NCI-H69 (cell line): ENCODE results near the gene ABRAXAS1.

Experiments used
- DNase-seq: peaks from one replicate; lab custom pipeline; 2025; lab: John Stamatoyannopoulos, UW

Gene ABRAXAS1

DNA sequence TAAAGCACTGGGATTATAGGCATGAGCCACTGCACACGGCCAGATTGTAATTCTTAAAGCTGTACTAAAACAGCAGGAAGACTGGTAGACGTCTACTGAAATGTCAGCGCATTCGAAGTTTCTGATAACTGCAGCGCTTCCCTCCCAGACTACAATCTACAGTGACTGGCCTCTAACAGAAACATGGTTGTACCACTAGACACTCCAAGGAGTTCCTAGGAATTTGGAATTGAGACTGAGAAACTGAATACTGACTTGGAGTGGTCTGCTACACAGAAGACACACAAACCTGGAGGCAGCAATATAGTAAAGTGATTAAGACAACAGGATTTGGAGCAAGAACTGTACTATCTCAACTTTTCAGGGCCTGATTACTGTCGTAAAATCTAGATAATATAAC is 30.2 kb downstream of the ABRAXAS1 start:
- no peak for DNase-seq

DNA sequence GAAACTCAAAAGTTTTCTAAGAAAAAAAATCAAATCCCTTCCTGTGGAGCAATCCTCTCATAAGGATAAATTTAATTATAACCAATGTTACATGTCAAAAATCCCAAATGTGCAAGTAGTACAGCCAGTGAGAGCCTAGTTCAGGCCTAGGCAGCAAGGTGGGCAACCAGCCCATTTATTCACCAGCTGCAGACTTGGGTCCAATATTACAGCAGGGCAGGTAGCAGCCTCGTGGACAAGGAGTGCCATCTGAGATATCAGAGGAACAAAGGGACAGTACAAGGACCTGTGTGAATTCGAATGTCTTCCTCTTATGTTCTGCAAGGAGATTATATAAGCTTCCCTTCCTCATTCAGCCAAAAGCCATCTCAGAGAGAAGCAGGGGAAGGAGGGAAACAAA is 35.9 kb downstream of the ABRAXAS1 start:
- no peak for DNase-seq

DNA sequence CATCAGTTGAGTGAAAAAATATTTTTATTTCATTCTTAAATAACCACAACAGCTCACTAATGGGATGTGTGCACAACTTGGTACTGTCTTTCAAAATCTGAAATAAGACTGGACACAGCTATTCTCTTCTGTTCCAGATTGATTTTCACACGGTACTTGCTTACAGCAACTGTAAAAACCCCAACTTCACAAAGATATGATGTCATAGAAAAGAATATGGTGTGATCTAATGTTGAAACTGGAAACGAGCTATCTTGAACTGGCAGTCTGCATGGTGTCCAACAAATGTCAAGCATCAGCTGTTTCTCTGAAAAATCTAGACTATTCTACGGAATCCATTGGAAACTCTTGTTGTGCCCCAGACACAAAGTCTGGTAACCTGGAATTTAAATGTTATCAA is 44.0 kb downstream of the ABRAXAS1 start:
- DNase-seq: no peak

DNA sequence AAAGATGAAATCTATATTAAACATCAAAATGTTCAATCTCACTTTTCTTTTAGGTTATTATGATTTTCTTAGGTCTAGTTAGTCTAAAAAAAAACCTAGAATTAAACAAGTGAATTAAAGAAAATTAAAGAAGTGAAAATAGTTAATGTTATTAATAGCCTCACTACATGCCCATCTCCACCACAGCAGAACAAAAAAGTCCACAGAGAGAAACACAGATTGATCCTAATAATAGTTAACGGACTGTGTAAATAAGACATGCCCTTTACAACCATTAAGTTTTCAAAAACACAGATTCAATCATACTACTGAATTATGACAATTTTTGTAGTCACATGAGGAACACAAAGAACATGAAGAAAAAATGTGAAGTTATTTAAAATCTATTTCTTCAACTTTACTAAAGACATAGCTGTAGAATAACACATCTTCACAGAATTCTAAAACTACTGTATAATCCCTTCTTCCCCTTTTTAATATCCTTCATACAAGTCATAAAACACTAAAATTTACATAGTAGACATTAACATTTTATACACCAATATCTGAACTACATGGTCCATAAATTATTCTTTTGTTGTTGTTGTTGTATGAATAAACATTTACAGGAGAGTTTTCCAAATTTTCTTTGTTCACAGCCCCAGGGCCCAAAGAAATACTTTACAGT is 44.6 kb downstream of the ABRAXAS1 start:
- DNase-seq: no peak

DNA sequence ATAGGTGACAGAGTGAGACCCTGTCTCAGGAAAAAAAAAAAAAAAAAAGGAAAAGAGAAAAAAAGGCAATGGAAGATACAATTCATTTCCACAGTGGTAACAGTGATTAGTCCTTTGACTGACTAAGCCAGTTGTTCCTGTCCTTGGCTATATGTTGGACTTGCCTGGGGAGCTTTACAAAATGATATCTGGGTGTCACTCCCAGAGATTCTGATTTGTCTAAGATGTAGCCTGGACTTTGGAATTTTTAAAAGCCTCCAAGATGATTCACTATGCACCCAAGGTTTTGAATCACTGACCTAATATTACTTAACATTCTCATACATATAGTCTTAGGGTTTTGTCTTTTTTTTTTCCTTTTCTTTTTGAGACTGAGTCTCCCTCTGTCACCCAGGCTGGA is 46.2 kb downstream of the ABRAXAS1 start:
- DNase-seq: no peak

DNA sequence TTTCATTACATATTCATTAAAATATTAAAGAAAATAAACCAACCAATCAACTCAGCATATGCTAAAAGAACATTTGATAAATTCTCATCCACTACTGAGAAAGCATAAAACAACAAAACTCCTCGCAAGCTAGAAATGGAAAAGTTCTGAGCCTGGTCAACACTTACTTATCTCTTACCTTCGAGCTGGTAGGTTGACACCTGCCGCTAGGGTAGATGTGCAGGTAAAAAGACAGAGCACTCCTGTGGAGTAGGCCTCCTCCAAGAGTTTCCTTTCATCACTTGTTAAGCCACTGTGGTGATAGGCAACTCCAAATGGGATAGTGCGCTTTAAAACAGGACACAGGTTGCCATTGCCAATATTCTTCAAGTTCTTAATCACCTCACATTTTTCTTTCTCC is 48.2 kb downstream of the ABRAXAS1 start:
- DNase-seq: no peak

DNA sequence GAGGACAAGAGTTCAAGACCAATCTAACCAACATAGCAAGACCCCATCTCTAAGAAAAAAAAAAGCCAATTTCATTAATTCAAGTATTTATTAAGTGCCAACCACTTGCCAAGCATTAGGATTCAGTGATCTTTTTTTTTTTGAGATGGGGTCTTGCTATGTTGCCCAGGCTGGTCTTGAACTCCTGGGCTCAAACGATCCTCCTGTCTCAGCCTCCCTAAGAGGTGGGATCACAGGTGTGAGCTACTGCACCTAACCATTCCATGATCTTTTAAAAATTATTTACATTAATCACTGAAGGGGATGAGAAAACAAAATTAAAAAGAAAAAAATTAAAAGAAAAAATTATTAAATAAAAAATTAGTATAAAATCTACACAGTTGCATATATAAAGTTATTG is 53.7 kb downstream of the ABRAXAS1 start:
- DNase-seq: no peak

DNA sequence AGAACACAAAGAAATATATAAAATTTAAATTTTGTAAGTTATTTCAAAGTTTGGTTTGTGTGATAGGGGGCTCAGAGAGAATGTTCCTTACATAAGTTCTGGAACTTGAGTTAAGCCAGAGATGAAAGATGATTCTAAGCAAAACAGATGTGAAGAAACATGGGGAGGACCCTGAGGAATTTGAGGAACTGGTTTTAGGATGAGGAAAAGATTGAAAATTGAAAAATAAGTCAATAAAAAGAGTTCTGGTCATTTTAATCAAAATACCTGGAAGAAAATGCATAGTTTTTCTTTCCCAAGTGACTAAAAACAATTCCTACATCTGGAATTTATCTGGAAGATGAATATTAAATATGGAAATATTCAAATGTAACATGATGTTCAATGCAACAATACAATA is 66.7 kb downstream of the ABRAXAS1 start:
- DNase-seq: no peak

DNA sequence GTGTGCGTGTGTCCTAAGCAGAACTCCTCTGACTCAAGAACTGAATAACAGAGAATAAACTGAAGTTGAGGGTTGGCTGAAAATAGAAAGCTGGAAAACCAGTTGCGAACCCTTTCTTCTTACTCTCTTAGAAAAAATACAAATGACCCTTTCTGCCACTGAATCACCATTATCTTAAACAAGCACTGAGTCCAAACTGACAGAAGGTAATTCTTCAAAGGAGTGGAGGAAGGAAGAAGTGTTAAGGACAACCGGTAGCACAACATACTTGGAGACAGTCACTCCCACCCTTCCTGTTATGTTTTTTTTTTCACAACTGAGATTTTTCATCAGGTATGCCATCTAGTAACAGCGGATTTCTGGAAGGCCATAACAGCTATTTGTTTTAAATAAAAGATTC is 67.3 kb downstream of the ABRAXAS1 start:
- no peak for DNase-seq

DNA sequence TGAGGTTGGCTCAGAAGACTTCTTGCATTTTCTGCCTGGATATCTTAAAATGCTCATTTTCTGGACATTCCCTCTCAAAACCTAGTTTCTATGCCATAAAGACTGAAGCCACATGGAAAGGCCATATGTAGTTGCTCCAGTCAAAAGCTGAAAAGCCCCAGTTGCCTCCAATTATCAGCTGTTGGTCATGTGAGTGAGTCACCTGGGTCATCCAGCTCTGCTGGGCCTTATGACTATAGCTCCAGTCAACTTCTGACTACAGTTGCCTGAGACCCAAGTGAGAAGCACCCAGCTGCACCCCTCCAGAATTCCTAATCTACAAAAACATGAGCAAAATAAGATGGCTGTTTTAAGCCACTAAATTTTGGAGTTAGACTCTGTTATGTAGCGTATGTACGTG is 71.2 kb downstream of the ABRAXAS1 start:
- DNase-seq: no peak
